Measurements from ENCODE around the gene UQCRH. TPM values are rescaled to one million over a fixed set of nuclear protein-coding genes. Genes with fewer than 3 reads are reported as not detected.
A peak's percentile ranks its signal among the peaks of the same experiment; 100 is the strongest.
"Not testable (repeated sequence)": the region's sequence is repeated elsewhere in the genome, so short reads cannot be mapped to it uniquely, and the experiment has no call there.

The UQCRH gene
- total RNA-seq, 1 donor from 2014 or later: 317 TPM

- peaks cover 2% of the 10 kb centered on the region for H3K27me3 Mint-ChIP-seq (ENCODE audit: unreplicated experiment)
- no peak overlapping the region for H3K4me3 Mint-ChIP-seq (ENCODE audit: unreplicated experiment)
- H3K36me3 Mint-ChIP-seq (ENCODE audit: low read depth, unreplicated experiment): peaks cover 14% of the 10 kb centered on the region
- DNase-seq (ENCODE audit: low spot score): no peak
- H3K27ac Mint-ChIP-seq (ENCODE audit: unreplicated experiment): no peak overlapping the region
- no peaks in the 10 kb centered on the region for H3K9me3 Mint-ChIP-seq (ENCODE audit: unreplicated experiment)
- TF ChIP-seq CTCF (IDR thresholded peaks at IDR 0.05; ENCODE audit: unreplicated experiment): no peak
- H3K4me1 Mint-ChIP-seq (ENCODE audit: unreplicated experiment): no peaks in the 10 kb centered on the region
Measured at GRCh38 chr1:46315669-46316403, 12.3 kb downstream of the UQCRH start.

- H3K27me3 Mint-ChIP-seq (ENCODE audit: unreplicated experiment): peaks cover 2% of the 10 kb centered on the region
- no peak overlapping the region for H3K4me3 Mint-ChIP-seq (ENCODE audit: unreplicated experiment)
- H3K27ac Mint-ChIP-seq (ENCODE audit: unreplicated experiment): no peak overlapping the region
- TF ChIP-seq CTCF (IDR thresholded peaks at IDR 0.05; ENCODE audit: unreplicated experiment): no peak
- no peaks in the 10 kb centered on the region for H3K4me1 Mint-ChIP-seq (ENCODE audit: unreplicated experiment)
- peaks cover 11% of the 10 kb centered on the region for H3K36me3 Mint-ChIP-seq (ENCODE audit: low read depth, unreplicated experiment)
- H3K9me3 Mint-ChIP-seq (ENCODE audit: unreplicated experiment): no peaks in the 10 kb centered on the region
- no peak for DNase-seq (ENCODE audit: low spot score)
Measured at GRCh38 chr1:46317323-46317722, 13.8 kb downstream of the UQCRH start.

- DNase-seq (ENCODE audit: low spot score); H3K27me3 Mint-ChIP-seq (ENCODE audit: unreplicated experiment); H3K27ac Mint-ChIP-seq (ENCODE audit: unreplicated experiment); H3K9me3 Mint-ChIP-seq (ENCODE audit: unreplicated experiment); H3K36me3 Mint-ChIP-seq (ENCODE audit: low read depth, unreplicated experiment); H3K4me3 Mint-ChIP-seq (ENCODE audit: unreplicated experiment); H3K4me1 Mint-ChIP-seq (ENCODE audit: unreplicated experiment): not testable (repeated sequence)
Measured at GRCh38 chr1:46319301-46319700, 15.8 kb downstream of the UQCRH start.

- H3K36me3 Mint-ChIP-seq (ENCODE audit: low read depth, unreplicated experiment); DNase-seq (ENCODE audit: low spot score); H3K4me3 Mint-ChIP-seq (ENCODE audit: unreplicated experiment); H3K27me3 Mint-ChIP-seq (ENCODE audit: unreplicated experiment); H3K4me1 Mint-ChIP-seq (ENCODE audit: unreplicated experiment); H3K9me3 Mint-ChIP-seq (ENCODE audit: unreplicated experiment): not testable (repeated sequence)
- H3K27ac Mint-ChIP-seq (ENCODE audit: unreplicated experiment): peak overlapping the region; percentile 11
Measured at GRCh38 chr1:46319960-46320914, 16.7 kb downstream of the UQCRH start.

- H3K27me3 Mint-ChIP-seq (ENCODE audit: unreplicated experiment); H3K9me3 Mint-ChIP-seq (ENCODE audit: unreplicated experiment); H3K4me3 Mint-ChIP-seq (ENCODE audit: unreplicated experiment); DNase-seq (ENCODE audit: low spot score); H3K4me1 Mint-ChIP-seq (ENCODE audit: unreplicated experiment); H3K27ac Mint-ChIP-seq (ENCODE audit: unreplicated experiment); H3K36me3 Mint-ChIP-seq (ENCODE audit: low read depth, unreplicated experiment): not testable (repeated sequence)
Measured at GRCh38 chr1:46322191-46322590, 18.7 kb downstream of the UQCRH start.

GRCh38 chr1:46325285-46326076 lies 22.0 kb downstream of the UQCRH start:
- H3K27ac Mint-ChIP-seq (ENCODE audit: unreplicated experiment); H3K27me3 Mint-ChIP-seq (ENCODE audit: unreplicated experiment); H3K4me1 Mint-ChIP-seq (ENCODE audit: unreplicated experiment); H3K4me3 Mint-ChIP-seq (ENCODE audit: unreplicated experiment); DNase-seq (ENCODE audit: low spot score); H3K36me3 Mint-ChIP-seq (ENCODE audit: low read depth, unreplicated experiment); H3K9me3 Mint-ChIP-seq (ENCODE audit: unreplicated experiment): not testable (repeated sequence)

- not testable (repeated sequence) for H3K9me3 Mint-ChIP-seq (ENCODE audit: unreplicated experiment); H3K4me1 Mint-ChIP-seq (ENCODE audit: unreplicated experiment); H3K4me3 Mint-ChIP-seq (ENCODE audit: unreplicated experiment); H3K36me3 Mint-ChIP-seq (ENCODE audit: low read depth, unreplicated experiment); DNase-seq (ENCODE audit: low spot score); H3K27me3 Mint-ChIP-seq (ENCODE audit: unreplicated experiment); H3K27ac Mint-ChIP-seq (ENCODE audit: unreplicated experiment)
Measured at GRCh38 chr1:46328182-46328581, 24.7 kb downstream of the UQCRH start.

GRCh38 chr1:46329807-46330206 lies 26.3 kb downstream of the UQCRH start:
- not testable (repeated sequence) for DNase-seq (ENCODE audit: low spot score); H3K4me3 Mint-ChIP-seq (ENCODE audit: unreplicated experiment); H3K27me3 Mint-ChIP-seq (ENCODE audit: unreplicated experiment); H3K36me3 Mint-ChIP-seq (ENCODE audit: low read depth, unreplicated experiment); H3K4me1 Mint-ChIP-seq (ENCODE audit: unreplicated experiment); H3K27ac Mint-ChIP-seq (ENCODE audit: unreplicated experiment); H3K9me3 Mint-ChIP-seq (ENCODE audit: unreplicated experiment)

- DNase-seq (ENCODE audit: low spot score); H3K36me3 Mint-ChIP-seq (ENCODE audit: low read depth, unreplicated experiment); H3K27me3 Mint-ChIP-seq (ENCODE audit: unreplicated experiment); H3K9me3 Mint-ChIP-seq (ENCODE audit: unreplicated experiment); H3K4me1 Mint-ChIP-seq (ENCODE audit: unreplicated experiment); H3K27ac Mint-ChIP-seq (ENCODE audit: unreplicated experiment); H3K4me3 Mint-ChIP-seq (ENCODE audit: unreplicated experiment): not testable (repeated sequence)
Measured at GRCh38 chr1:46330381-46330780, 26.9 kb downstream of the UQCRH start.
